Central memory CD8-positive, alpha-beta T cell (primary cell): ENCODE measurements around the gene AAMP.
"Not testable (repeated sequence)": the region's sequence is repeated elsewhere in the genome, so short reads cannot be mapped to it uniquely, and the experiment has no call there.

Experiments used
- ATAC-seq: fragments of 150-1000 bp; cut with Tn5 transposase; replicated peaks from 2 replicates; pipeline ENCODE4 v1.10.0; 2022; ENCODE audit warnings: mild to moderate bottlenecking, moderate FRiP score, moderate number of reproducible peaks; ENCODE audit not compliant: poor library complexity, severe bottlenecking; ENCODE audit errors: extremely low read depth
- DNase-seq, 2 donors: peaks; one replicate each; pipeline ENCODE4 v3.0.0; 2021; ENCODE audit warnings: low spot score in 2 of 2
- H3K27ac Mint-ChIP-seq: one replicate; pipeline ENCODE4 v1.8.0; 2022; ENCODE audit warnings: low read depth, mild to moderate bottlenecking, moderate library complexity, mixed read lengths
- H3K27me3 Mint-ChIP-seq: one replicate; pipeline ENCODE4 v1.8.0; 2022; ENCODE audit warnings: mixed read lengths
- H3K36me3 Mint-ChIP-seq: one replicate; pipeline ENCODE4 v1.8.0; 2022; ENCODE audit warnings: mild to moderate bottlenecking, moderate library complexity, mixed read lengths; ENCODE audit not compliant: insufficient read depth
- H3K4me1 Mint-ChIP-seq: one replicate; pipeline ENCODE4 v1.8.0; 2022; ENCODE audit warnings: mixed read lengths
- H3K4me3 Mint-ChIP-seq: one replicate; pipeline ENCODE4 v1.8.0; 2022; ENCODE audit warnings: mild to moderate bottlenecking, moderate library complexity, mixed read lengths
- H3K9me3 Mint-ChIP-seq: one replicate; pipeline ENCODE4 v1.8.0; 2022; ENCODE audit warnings: mixed read lengths

AAMP gene

GRCh38 chr2:218277921-218278320 is 8.0 kb upstream of the AAMP start:
- Mint-ChIP-seq H3K9me3 (no peaks in the 10 kb centered on the region), H3K27me3 (no peaks in the 10 kb centered on the region), H3K36me3 (peaks cover 50% of the 10 kb centered on the region), H3K27ac (no peak overlapping the region), H3K4me3 (no peak overlapping the region), H3K4me1 (peaks cover 32% of the 10 kb centered on the region)
- ATAC-seq (no peak), DNase-seq (no peak)

DNA sequence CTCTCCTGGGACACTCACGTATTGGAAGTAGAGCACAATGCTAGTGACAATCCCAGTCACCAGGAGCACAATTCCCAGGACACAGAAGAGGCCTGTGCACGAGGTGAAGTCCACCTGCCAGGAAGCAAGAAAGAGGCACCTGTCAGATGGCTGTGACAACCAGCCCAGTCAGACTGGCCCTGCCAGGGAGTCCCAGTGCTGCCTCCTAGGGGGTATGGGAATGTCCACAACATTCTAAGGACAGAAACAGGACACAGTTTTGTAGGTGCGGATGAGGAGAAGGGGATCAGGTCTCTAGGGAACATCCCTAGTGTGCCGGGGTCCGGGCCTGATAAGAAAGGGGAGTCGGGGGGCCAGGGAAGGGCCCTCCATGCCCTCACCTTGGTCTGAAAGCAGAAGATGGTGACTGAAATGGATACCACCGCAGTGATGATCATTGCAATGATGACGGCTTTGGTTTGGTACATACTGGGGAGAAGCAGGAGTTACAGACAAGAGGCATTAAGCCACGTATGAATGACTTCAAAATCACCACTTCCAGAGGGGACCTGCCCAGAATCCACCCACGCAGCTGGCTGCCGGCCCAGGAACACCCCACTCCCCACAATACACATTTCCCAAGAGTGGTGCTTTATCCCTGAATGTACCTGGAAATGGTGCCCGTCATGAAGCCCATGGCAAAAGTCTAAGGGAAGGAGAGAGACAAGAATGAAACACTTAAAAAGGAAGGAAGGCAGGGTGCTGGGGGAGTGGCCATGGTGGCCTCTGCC is 7.2 kb upstream of the AAMP start:
- no peaks in the 10 kb centered on the region for H3K9me3 Mint-ChIP-seq
- H3K4me3 Mint-ChIP-seq, result no peak overlapping the region
- H3K27me3 Mint-ChIP-seq, result no peaks in the 10 kb centered on the region
- H3K27ac Mint-ChIP-seq, result peak overlapping the region; percentile 82
- DNase-seq, result no peak
- H3K36me3 Mint-ChIP-seq, result peaks cover 56% of the 10 kb centered on the region
- no peak for ATAC-seq
- peaks cover 33% of the 10 kb centered on the region for H3K4me1 Mint-ChIP-seq

DNA sequence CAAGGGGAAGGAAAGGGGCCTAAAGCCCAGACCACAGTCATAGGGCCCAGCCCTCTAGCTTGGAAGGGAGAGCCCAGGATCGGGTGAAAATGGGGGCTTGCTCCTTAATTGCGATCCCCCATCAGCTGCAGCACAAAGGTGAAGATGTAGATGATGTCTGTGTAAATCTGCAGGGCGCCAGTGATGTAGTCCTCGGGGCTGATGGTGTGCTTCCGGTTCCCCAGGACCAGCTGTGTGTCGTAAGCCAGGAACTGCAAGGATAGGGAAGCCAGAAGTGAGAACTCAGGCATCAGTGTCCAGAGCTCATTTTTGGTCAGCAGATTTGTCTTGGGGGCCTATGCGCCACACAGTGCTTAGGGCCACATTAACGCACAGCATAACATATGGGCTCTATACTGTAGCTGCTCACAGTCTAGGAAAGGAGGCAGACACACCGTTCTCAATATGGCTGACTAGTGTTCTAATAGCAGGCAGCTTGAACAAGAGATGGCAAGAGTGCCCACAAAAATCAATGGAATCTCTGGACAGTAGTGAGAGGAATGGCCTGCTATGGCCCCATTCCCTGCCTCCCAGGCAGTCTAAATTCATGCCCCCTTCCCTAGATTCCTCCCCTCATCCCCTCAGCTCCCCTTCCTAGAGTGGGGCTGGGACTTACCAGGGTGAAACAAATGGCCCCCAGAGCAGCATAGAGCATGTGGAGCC is 5.6 kb upstream of the AAMP start:
- H3K4me3 Mint-ChIP-seq, result no peak overlapping the region
- H3K36me3 Mint-ChIP-seq, result peaks cover 47% of the 10 kb centered on the region
- DNase-seq, result no peak
- no peaks in the 10 kb centered on the region for H3K9me3 Mint-ChIP-seq
- H3K27me3 Mint-ChIP-seq, result no peaks in the 10 kb centered on the region
- peaks cover 42% of the 10 kb centered on the region for H3K4me1 Mint-ChIP-seq
- no peak overlapping the region for H3K27ac Mint-ChIP-seq
- ATAC-seq, result no peak

- ATAC-seq (no peak), DNase-seq (no peak)
- H3K4me3 Mint-ChIP-seq, result no peak overlapping the region
- no peaks in the 10 kb centered on the region for H3K9me3 Mint-ChIP-seq
- no peak overlapping the region for H3K27ac Mint-ChIP-seq
- H3K27me3 Mint-ChIP-seq, result no peaks in the 10 kb centered on the region
- H3K4me1 Mint-ChIP-seq, result peaks cover 44% of the 10 kb centered on the region
- H3K36me3 Mint-ChIP-seq, result peaks cover 44% of the 10 kb centered on the region
These were observed 4.6 kb upstream of the AAMP start for GRCh38 chr2:218274586-218274985.

GRCh38 chr2:218273908-218274249 is 3.9 kb upstream of the AAMP start:
- ATAC-seq (no peak), DNase-seq (no peak)
- peaks cover 39% of the 10 kb centered on the region for H3K36me3 Mint-ChIP-seq
- no peaks in the 10 kb centered on the region for H3K27me3 Mint-ChIP-seq
- no peaks in the 10 kb centered on the region for H3K9me3 Mint-ChIP-seq
- H3K4me3 Mint-ChIP-seq, result no peak overlapping the region
- H3K27ac Mint-ChIP-seq, result no peak overlapping the region
- H3K4me1 Mint-ChIP-seq, result peaks cover 47% of the 10 kb centered on the region

DNA sequence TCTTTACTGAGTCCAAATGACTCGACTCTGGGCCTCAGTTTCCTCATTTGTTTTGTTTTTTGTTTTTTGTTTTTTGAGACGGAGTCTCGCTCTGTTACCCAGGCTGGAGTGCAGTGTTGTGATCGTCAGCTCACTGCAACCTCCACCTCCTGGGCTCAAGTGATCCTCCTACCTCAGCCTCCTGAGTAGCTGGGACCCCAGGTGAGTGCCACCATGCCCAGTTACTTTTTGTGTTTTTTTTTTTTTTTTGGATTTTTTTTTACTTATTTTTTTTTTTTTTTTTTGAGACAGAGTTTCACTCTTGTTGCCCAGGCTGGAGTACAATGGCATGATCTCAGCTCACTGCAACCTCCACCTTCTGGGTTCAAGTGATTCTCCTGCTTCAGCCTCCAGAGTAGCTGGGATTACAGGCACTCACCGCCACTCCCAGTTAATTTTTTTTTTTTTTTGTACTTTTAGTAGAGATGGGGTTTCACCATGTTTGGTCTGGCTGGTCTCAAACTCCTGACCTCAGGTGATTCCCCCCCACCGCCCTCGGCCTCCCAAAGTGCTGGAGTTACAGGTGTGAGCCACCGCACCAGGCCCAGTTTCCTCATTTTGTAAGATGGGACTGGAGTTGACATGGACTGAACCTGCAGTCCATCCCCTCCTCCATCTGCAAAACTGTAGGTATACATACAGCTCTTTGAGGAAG is 3.4 kb upstream of the AAMP start:
- ATAC-seq, H3K27ac Mint-ChIP-seq: not testable (repeated sequence)

DNA sequence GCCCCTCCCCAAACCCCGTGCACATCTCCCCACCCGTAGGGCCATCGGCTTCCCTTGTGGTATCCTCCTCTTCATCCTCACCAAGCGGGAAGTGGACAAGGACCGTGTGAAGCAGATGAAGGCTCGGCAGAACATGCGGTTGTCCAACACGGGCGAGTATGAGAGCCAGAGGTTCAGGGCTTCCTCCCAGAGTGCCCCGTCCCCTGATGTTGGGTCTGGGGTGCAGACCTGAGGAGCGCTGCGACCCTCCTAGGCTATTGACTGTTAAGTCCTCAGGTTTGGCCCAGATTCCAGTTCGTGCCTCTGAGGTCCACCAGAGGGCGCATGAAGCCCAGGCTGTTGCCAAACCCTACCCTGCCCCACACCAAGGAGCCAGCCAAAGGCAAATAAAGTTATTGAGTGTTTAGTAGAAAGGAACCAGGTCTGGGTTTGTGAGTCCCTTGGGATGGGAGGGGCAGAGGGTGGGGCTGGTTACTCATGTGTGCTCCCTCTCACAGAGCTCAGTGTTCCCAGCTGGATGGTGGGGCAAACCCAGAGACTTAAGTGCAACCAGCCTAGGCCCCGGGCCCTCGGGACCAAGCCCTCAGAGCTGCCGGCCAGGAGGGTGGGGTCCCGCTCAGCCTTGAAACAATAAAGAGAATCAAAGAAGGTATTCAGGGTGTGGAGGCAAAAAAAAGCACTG is 2.7 kb upstream of the AAMP start:
- H3K9me3 Mint-ChIP-seq, result no peaks in the 10 kb centered on the region
- DNase-seq (peak; percentile 69 to 73), ATAC-seq (no peak)
- no peak overlapping the region for H3K4me3 Mint-ChIP-seq
- H3K27me3 Mint-ChIP-seq, result no peaks in the 10 kb centered on the region
- no peak overlapping the region for H3K27ac Mint-ChIP-seq
- peaks cover 42% of the 10 kb centered on the region for H3K36me3 Mint-ChIP-seq
- peaks cover 48% of the 10 kb centered on the region for H3K4me1 Mint-ChIP-seq

More for the DNA sequence above, 3.4 kb upstream of the AAMP start:
- H3K9me3 Mint-ChIP-seq, DNase-seq, H3K4me3 Mint-ChIP-seq, H3K27me3 Mint-ChIP-seq: not testable (repeated sequence)
- H3K36me3 Mint-ChIP-seq, result peaks cover 39% of the 10 kb centered on the region
- peaks cover 47% of the 10 kb centered on the region for H3K4me1 Mint-ChIP-seq

DNA sequence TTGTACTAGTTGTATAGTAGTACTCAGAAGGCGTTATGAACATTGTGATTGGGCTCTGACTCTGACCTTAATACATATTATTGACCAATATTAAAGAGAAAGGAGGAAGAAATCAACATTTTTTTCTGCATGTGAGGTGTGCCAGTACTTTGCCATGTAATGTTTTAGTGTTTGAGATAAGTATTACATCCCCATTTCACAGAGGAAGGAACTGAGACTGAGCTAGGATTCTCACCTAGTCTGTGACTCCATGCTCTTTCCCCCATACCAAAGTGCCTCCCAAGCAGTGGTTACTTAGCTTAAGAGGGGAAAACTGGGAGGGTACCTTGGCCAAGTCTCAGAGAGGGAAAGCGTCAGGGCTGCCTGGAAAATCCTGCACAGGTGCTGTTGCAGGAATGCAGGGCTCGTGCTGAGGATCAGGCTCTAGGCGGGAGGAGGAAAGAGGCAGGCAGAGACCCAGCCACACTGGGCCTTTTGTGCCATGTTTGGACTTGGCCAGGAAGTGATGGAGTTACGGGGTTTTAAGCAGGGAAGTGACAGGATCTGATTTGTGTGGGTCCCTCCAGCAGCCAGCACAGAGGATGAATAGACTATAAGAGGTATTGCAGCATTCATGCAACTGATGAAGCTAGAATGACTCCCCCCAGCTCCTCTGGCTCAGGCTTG is 2.1 kb upstream of the AAMP start:
- no peaks in the 10 kb centered on the region for H3K9me3 Mint-ChIP-seq
- DNase-seq, result no peak
- peaks cover 37% of the 10 kb centered on the region for H3K36me3 Mint-ChIP-seq
- H3K27ac Mint-ChIP-seq, result no peak overlapping the region
- H3K27me3 Mint-ChIP-seq, result no peaks in the 10 kb centered on the region
- peak overlapping the region; percentile 86 for H3K4me3 Mint-ChIP-seq
- H3K4me1 Mint-ChIP-seq, result peaks cover 51% of the 10 kb centered on the region
- no peak for ATAC-seq

- DNase-seq (no peak), ATAC-seq (no peak)
- H3K4me3 Mint-ChIP-seq, result peak overlapping the region; percentile 86
- no peak overlapping the region for H3K27ac Mint-ChIP-seq
- no peaks in the 10 kb centered on the region for H3K9me3 Mint-ChIP-seq
- peaks cover 53% of the 10 kb centered on the region for H3K4me1 Mint-ChIP-seq
- H3K27me3 Mint-ChIP-seq, result no peaks in the 10 kb centered on the region
- H3K36me3 Mint-ChIP-seq, result peaks cover 36% of the 10 kb centered on the region
These were observed 1.5 kb upstream of the AAMP start for GRCh38 chr2:218271487-218271797.

- H3K36me3 Mint-ChIP-seq, result peaks cover 38% of the 10 kb centered on the region
- H3K9me3 Mint-ChIP-seq, result no peaks in the 10 kb centered on the region
- peak overlapping the region; percentile 86 for H3K4me3 Mint-ChIP-seq
- ATAC-seq (no peak), DNase-seq (no peak)
- peaks cover 56% of the 10 kb centered on the region for H3K4me1 Mint-ChIP-seq
- H3K27me3 Mint-ChIP-seq, result no peaks in the 10 kb centered on the region
- H3K27ac Mint-ChIP-seq, result peak overlapping the region; percentile 87
These were observed 967 bp upstream of the AAMP start for GRCh38 chr2:218270721-218271486.

DNA sequence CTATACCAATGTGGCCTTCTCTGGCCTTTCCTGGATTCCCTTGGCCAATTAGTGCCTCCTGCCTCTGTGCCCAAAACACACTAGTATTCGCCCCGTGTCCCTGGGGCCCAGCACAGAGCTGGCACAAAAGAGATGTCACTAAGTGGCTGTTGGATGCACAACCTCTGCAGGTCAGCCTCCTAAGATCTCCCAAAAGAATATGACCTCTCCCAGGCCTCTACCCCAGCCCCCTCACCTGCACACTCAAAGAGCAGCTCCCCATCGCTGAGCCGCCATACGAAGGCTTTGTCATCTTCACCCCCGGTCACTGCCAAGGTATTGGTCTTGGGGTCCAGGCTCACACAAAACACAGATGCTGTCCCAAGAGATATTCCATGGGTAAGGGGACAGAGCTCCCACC is 2.7 kb downstream of the AAMP start:
- Mint-ChIP-seq H3K4me3 (peak overlapping the region; percentile 40), H3K4me1 (peaks cover 71% of the 10 kb centered on the region), H3K27me3 (no peaks in the 10 kb centered on the region), H3K9me3 (no peaks in the 10 kb centered on the region), H3K36me3 (peaks cover 27% of the 10 kb centered on the region), H3K27ac (peak overlapping the region; percentile 23)
- DNase-seq, result no peak
- ATAC-seq, result no peak
